Gastrocnemius medialis (tissue), 4 donors: ENCODE data around the gene NFS1. TPM values are rescaled to one million over a fixed set of nuclear protein-coding genes. Genes with fewer than 3 reads are reported as not detected.

Experiments
- ATAC-seq, 2 donors: fragments of 150-250 bp; one replicate each; pipeline ENCODE4 v1.9.1; 2016
- DNase-seq, 2 donors: peaks; one replicate each; pipeline ENCODE4 v3.0.0-alpha.2; 2019
- H3K27ac ChIP-seq, 4 donors: fragments of 200-600 bp; sonication (generic); 1 replicate in 1 of 4; 2 replicates in 3 of 4; pipeline ENCODE4 v1.5.1; 2016 to 2018; ENCODE audit warnings: mild to moderate bottlenecking in 2 of 4, moderate library complexity in 1 of 4
- H3K27me3 ChIP-seq, 3 donors: fragments of 200-600 bp; sonication (generic) in 2 of 3; 1 replicate in 1 of 3; 2 replicates in 2 of 3; pipeline versions ENCODE4 v1.5.1 to v1.6.0; 2016 to 2019; ENCODE audit warnings: mild to moderate bottlenecking in 1 of 3, moderate library complexity in 1 of 3
- H3K36me3 ChIP-seq, 2 donors: fragments of 200-600 bp; sonication (generic) in 1 of 2; one replicate each; pipeline ENCODE4 v1.5.1; 2017 to 2018
- H3K4me1 ChIP-seq, 2 donors: fragments of 200-600 bp; sonication (generic) in 1 of 2; one replicate each; pipeline ENCODE4 v1.5.1; 2016 to 2017; ENCODE audit warnings: mild to moderate bottlenecking in 2 of 2
- H3K4me3 ChIP-seq, 4 donors: fragments of 200-600 bp; sonication (generic) in 3 of 4; 1 replicate in 1 of 4; 2 replicates in 3 of 4; pipeline ENCODE4 v1.5.1; 2016 to 2019; ENCODE audit warnings: mild to moderate bottlenecking in 2 of 4
- H3K9me3 ChIP-seq, 3 donors: fragments of 200-600 bp; sonication (generic) in 2 of 3; 1 replicate in 1 of 3; 2 replicates in 2 of 3; pipeline ENCODE4 v1.5.1; 2016 to 2019
- POLR2A ChIP-seq, 2 donors: fragments of 450-650 bp; IDR thresholded peaks; one replicate each; pipeline ENCODE4 v1.6.1; 2017; ENCODE audit warnings: antibody characterized with exemption in 2 of 2, mild to moderate bottlenecking in 2 of 2, moderate library complexity in 2 of 2
- in situ Hi-C, 4 donors: fragments of 200-750 bp; cut with MboI; loops; one replicate each; pipeline versions ENCODE4 v1.15.0 to v1.8.0; 2017; ENCODE audit warnings: low sequenced_read_pairs in 4 of 4
- intact Hi-C: fragments of 100-400 bp; cut with DNase I; formaldehyde crosslinking; loops from one replicate; pipeline ENCODE4 v1.15.1; 2023; ENCODE audit warnings: low total_unique reads
- total RNA-seq, 4 donors: library from RNA; depleted of rRNA; stranded (reverse); fragments of >200 nt; gene quantifications; one replicate each; pipeline versions ENCODE4 v1.1.0 to v1.2.3, GENCODE V29; 2016
- TF ChIP-seq, protein P1 (sequence below), 5 experiments: fragments of 450-650 bp in 3 of 5; fragments of 200-600 bp in 2 of 5; sonication (generic) in 2 of 5; IDR thresholded peaks in 4 of 5; conservative IDR thresholded peaks in 1 of 5; 1 replicate in 4 of 5; 2 replicates in 1 of 5; pipeline ENCODE4 v1.5.1; 2016 to 2019; ENCODE audit warnings: antibody characterized with exemption in 5 of 5, mild to moderate bottlenecking in 3 of 5, moderate library complexity in 3 of 5

Gene NFS1
- total RNA-seq, 4 donors from 2014 or later: 31.5 to 85.8 (median 37.2) TPM

DNA sequence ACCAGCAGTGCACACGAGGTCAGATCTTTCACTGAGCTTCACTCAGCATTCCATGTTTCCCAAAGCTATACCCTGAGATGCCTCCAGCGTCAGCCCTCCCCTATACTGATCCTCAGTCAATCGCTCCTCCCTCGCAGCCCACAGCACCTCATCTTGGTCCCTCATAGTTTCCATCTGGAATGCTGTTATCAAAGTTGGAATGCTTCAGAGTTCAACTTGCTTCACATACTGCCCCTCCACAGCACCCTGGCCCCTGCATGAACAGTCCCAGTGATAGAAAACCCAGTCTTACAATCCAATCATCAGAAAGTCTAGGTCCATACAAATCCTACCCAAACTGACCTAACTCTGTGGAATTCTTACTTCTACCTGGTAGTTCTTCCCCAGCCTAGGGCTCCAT lies 63.5 kb downstream of the NFS1 start:
- no peak for TF ChIP-seq POLR2A (IDR thresholded peaks at IDR 0.05)
- TF ChIP-seq, protein P1, sequence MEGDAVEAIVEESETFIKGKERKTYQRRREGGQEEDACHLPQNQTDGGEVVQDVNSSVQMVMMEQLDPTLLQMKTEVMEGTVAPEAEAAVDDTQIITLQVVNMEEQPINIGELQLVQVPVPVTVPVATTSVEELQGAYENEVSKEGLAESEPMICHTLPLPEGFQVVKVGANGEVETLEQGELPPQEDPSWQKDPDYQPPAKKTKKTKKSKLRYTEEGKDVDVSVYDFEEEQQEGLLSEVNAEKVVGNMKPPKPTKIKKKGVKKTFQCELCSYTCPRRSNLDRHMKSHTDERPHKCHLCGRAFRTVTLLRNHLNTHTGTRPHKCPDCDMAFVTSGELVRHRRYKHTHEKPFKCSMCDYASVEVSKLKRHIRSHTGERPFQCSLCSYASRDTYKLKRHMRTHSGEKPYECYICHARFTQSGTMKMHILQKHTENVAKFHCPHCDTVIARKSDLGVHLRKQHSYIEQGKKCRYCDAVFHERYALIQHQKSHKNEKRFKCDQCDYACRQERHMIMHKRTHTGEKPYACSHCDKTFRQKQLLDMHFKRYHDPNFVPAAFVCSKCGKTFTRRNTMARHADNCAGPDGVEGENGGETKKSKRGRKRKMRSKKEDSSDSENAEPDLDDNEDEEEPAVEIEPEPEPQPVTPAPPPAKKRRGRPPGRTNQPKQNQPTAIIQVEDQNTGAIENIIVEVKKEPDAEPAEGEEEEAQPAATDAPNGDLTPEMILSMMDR (IDR thresholded peaks at IDR 0.05 in 4 of 5, conservative IDR thresholded peaks at IDR 0.05 in 1 of 5): no peak

DNA sequence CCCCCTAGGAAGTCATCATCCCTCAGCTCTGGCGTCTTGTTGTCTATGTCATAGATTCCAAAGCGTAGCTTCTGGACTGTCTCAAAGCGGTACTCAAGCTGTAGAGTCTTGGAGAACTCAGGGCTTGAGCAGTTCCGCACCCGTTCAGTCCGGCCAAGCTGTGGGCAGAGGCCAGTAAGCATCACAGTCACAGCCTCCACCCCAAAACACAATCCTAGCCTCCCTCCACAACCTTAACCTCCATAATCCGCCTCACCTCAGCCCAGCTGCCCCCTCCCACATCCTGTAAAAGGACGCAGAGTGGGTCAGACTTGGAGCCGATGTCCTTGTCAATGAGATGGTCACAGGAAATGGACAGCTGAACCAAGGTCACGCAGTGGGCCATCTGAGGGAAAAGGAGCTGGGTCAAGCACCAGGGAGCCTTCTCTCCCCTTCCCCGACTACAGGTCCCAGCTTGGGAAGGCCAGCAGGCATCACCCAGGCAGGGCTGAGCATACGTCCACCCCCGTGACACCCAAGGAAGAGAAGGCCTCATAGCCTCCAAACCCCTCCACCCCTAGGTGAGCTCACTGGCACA lies 66.5 kb downstream of the NFS1 start:
- in situ Hi-C loops (no loop called here), intact Hi-C loops (no loop called here)
- H3K36me3 ChIP-seq: peaks cover 0 to 49% of the 10 kb centered on the region in 2 donors
- H3K9me3 ChIP-seq: no peaks in the 10 kb centered on the region
- TF ChIP-seq POLR2A (IDR thresholded peaks at IDR 0.05): no peak
- TF ChIP-seq, protein P1 (IDR thresholded peaks at IDR 0.05 in 4 of 5, conservative IDR thresholded peaks at IDR 0.05 in 1 of 5): no peak
- H3K4me3 ChIP-seq: no peak overlapping the region
- no peaks in the 10 kb centered on the region for H3K27me3 ChIP-seq
- ATAC-seq (no peak), DNase-seq (no peak)
- peaks cover 17 to 25% of the 10 kb centered on the region in 2 donors for H3K4me1 ChIP-seq
- no peak overlapping the region for H3K27ac ChIP-seq

More for the DNA sequence above, 63.5 kb downstream of the NFS1 start:
- Histone ChIP-seq H3K36me3 (peaks cover 0 to 20% of the 10 kb centered on the region in 2 donors), H3K27me3 (no peaks in the 10 kb centered on the region), H3K4me3 (no peak overlapping the region), H3K4me1 (peaks cover 31 to 35% of the 10 kb centered on the region in 2 donors), H3K9me3 (no peaks in the 10 kb centered on the region), H3K27ac (no peak overlapping the region)
- ATAC-seq (no peak), DNase-seq (no peak)
- intact Hi-C loops: no loop called here
- in situ Hi-C loops: no loop called here

DNA sequence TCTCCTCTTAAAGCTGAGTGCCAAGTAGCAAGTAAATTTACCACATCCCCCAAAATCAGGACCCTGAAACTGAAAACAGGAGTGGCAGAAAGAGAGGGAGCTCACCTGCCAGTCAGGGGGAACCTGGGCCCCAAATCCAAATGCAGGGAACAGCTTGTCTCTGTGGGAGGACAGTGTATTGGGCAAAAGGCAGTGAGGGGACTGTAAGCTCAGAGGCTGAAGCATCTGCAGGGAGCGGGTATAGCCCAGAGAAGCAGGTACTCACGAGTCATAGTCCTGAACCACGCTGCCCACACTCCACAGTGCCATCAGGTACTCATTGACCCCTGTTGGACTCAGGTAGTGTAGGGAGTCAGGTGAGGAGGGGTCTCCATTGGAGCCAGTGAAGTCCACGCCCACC lies 68.5 kb downstream of the NFS1 start:
- H3K9me3 ChIP-seq: no peaks in the 10 kb centered on the region
- H3K27me3 ChIP-seq: no peaks in the 10 kb centered on the region
- ATAC-seq: no peak
- peaks cover under 1 to 6% of the 10 kb centered on the region in 2 donors for H3K4me1 ChIP-seq
- in situ Hi-C loops: no loop called here
- no peak overlapping the region for H3K4me3 ChIP-seq
- no peak for DNase-seq
- intact Hi-C loops: no loop called here
- no peak overlapping the region for H3K27ac ChIP-seq
- TF ChIP-seq, protein P1 (IDR thresholded peaks at IDR 0.05 in 4 of 5, conservative IDR thresholded peaks at IDR 0.05 in 1 of 5): no peak
- TF ChIP-seq POLR2A (IDR thresholded peaks at IDR 0.05): no peak
- H3K36me3 ChIP-seq: peaks cover 3 to 69% of the 10 kb centered on the region in 2 donors

DNA sequence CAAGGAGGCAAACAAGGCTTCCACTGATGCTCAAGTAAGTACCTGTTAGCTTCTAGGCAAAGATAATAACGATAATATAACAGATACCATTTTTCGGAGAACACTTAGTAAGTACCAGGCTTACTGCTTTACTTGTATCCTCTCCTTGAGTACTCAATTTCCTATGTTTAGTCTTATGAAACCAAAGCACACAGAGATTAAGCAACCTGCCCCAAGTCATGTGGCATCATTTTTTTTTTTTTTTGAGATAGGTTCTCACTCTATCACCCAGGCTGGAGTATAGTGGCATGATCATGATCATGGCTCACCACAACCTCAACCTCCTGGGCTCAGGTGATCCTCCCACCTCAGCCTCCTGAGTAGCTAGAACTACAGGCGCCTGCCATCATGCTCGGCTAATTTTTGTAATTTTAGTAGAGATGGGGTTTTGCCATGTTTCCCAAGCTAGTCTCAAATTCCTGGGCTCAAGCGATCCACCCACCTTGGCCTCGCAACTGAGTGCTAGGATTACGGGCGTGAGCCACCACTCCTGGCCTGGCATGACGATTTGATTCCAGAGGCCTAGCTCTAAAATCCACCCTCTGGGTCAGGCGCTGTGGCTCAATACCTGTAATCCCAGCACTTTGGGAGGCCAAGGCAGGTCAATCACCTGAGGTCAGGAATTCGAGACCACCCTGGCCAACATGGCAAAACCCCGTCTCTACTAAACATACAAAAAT lies 69.6 kb downstream of the NFS1 start:
- Histone ChIP-seq H3K4me1 (no peaks in the 10 kb centered on the region), H3K4me3 (no peak overlapping the region), H3K9me3 (no peaks in the 10 kb centered on the region), H3K36me3 (peaks cover 4 to 80% of the 10 kb centered on the region in 2 donors), H3K27me3 (no peaks in the 10 kb centered on the region), H3K27ac (peak overlapping the region in 2 of 4 donors; percentile 4 to 28)
- TF ChIP-seq POLR2A (IDR thresholded peaks at IDR 0.05): no peak
- TF ChIP-seq, protein P1 (IDR thresholded peaks at IDR 0.05 in 4 of 5, conservative IDR thresholded peaks at IDR 0.05 in 1 of 5): no peak
- in situ Hi-C loops: no loop called here
- peak in 1 of 2 donors; percentile 63 for ATAC-seq
- no peak for DNase-seq
- intact Hi-C loops: no loop called here
